Hematopoietic multipotent progenitor cell treated with erythropoietin and hydrocortisone succinate and interleukin-3 and kit ligand, for 15 days (in vitro differentiated cells): ENCODE measurements around the gene AUH.

Experiments
- DNase-seq: peaks from one replicate; pipeline ENCODE4 v3.0.0-alpha.2; 2015; ENCODE audit warnings: low spot score

The AUH gene

DNA sequence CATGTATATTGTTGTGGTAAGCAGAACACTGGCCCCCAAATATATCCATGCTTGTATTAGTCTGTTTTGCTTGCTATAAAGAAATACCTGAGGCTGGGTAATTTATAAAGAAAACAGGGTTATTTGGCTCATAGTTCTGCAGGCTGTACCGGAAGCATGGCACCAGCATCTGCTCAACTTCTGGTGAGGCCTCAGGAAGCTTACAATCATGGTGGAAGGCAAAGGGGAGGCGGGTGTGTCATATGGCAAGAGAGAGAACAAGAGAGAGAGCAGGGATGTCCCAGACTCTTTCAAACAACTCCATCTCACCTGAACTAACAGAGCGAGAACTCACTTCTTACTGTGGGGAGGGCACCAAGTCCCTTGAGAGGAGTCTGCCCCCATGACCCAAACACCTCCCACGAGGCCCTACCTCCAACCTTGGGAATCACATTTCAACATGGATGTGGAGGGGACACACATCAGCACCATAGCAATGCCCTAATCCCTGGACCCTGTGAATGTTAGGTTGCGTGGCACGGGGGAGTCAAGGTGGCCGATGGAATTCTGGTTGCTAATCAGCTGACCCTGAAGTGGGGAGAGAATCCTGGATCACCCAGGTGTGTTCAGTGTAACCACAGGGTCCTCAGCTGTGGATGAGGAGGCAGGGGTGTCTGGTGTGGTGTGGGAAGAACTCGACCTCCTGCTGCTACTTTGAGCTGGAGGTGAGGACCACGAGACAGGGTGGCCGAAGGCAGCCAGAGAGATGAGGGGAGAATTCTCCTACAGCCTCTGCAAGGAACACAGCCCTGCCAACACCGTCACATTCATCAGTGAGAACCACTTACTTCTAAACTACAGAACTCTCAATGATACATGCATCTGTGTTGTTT lies 172.8 kb downstream of the AUH start:
- DNase-seq: no peak

DNA sequence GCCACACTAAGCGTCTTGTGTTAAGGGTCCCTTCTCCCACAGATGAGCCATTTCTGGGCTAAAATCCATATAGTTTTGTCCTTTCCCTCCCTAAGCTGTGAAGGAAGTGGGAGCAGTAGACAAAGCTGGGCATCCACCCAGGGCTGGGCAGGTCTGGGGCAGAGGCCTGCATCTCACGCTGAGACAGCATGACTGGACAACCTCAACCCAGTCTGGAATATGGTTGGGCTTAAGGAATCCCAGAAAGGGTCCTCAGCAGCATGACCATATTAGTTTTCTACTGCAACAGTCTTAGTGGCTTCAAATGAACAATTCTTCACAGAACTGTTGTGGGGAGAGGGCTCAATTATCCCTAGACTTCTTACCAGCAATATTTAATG lies 173.8 kb downstream of the AUH start:
- DNase-seq: no peak

DNA sequence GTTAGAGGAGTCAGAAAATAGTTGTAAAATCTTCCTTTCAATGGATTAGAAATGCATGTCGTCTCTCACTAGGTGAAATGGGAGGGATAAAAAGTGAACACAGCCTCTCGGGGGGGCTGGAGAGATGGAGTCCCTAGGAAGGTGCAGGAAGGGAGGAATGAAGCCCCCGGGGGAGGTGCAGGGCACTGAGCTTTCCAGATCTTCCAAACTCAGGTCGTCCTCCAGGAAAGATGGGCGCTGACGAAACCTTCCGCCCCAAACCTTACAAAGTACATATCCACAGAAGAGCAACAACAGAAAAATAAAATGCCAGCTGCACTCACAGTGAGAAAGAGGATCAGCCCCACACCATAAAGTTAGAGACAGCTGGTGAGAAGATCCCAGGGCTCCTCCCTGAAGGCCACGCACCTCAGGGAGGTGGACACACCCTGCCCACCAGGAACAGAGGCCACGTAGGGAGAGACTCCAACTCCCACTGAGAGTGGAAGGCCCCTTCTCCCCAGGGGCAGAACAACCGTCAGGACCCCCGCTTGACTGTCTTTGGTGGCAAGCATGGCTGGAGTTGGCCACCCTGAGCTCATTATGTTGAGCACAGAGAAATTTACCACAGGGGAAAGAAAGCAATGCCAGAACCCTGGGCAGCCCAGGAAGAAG lies 174.3 kb downstream of the AUH start:
- no peak for DNase-seq

DNA sequence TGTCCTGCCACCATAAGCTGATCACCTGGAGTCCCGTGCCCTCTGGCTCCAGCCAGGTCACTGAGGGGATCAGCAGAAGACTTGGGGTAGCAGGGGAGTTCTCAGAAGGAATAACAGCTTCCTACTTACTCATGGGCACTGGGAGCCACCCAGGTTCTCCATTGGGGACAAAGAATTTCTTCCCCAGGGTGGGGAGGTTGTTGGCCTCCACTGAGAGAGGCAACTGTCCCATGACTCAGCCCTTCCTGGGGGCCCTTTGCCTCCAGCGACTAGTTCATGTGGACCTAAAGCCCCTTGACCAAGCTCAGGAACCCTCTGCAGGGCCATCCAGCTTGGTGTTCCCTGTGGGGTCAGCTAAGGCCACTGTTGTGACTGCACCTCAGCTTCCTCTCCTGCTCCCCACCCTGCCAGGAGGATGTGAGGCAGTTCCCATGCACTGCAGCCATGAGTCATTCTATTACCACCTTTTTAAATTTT lies 175.0 kb downstream of the AUH start:
- no peak for DNase-seq

DNA sequence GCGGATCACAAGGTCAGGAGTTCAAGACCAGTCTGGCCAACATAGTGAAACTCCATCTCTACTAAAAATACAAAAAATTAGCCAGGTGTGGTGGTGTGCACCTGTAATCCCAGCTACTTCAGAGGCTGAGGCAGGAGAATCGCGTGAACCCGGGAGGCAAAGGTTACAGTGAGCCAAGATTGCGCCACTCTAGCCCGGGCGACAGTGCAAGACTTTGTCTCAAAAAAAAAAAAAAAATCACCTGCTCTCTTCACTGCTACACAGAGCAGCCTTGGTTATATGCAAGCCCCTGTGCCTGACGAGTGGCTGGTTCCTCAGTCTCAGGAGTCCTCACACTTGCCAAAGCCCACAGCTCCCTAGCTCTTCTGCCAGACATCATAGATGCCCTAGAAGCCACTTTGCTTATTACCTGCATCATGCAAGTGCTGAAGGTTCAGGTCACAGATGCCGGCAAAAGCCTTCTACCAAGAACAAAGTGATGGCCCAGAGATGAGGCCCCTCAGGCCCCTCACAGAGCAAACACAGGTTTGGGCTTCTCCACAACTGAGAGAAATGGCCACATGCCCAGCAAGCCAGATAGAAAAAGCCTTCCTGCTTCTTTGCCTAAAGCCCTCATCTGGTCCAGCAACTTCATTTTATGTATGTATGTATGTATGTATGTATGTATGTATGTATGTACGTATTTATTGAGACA lies 176.4 kb downstream of the AUH start:
- no peak for DNase-seq

DNA sequence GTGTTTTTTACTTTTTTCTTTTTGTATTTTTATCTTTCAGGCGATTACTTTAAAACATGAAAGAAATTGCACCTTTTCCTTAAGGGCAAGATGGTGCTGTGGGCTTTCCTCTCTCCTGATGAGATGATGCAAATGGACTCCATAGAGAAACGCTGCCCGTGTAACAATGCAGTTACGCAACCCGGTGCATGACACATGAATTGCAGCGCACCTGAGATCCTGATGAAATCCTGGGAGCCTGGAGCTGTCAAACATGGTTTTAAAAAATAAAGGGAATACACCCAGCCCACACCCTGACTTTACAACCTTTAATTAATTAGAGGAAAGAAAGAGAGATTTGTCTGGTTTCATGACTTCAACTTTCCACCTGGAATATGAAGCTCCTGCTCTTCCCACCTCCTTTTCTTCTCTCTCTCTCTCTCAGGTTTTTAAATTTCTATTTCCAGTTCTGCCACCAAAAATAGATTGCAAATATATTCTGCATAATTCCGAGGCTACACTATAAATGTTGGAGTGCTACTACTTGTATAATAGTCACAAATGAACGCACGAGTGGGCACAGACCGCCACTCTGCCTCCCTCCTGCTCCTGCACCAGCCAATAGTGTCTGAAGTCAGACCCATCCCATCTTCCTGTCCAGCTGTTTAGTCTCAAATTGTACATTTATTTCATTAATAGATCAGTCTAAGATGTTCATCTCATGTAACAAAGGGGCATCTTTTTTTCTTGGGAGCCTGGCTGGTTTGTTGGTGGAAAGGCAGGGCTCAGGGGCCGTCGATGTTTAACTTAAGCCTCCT lies 179.1 kb downstream of the AUH start:
- DNase-seq: no peak

DNA sequence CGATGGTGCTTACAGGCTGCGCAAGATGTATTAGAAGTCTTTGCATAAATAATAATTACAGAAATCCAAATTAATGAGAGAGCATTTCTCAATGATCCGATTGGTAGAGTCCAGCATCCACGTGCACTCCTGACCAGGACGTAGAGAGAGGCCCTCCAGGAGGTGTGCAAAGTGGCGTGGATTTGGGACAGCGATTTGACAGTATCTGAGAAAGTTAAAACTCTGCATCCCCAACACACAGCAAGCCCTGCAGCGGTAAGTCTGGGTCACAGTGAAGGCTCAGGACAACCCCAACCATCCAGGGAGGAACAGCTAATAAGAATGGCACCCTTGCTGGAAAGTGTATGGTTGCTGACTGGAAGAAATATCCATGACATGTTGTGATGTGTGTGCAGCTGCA lies 180.2 kb downstream of the AUH start:
- DNase-seq: no peak

DNA sequence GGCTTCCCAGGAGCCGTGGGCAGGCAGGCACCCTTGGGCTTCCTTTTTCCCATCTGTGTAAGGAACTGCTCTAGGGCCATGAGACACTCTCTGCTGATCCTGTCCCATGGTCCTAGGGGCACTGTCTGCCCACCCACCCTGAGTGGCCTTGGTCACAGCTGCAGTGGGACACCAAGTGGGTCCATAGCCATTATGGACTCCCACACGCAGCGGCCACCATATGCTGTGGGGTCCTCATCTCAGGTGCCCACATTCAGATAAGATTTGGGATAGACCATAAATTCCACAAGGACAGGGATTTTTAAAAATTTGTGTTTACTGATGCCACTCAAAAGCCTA lies 180.8 kb downstream of the AUH start:
- DNase-seq: no peak

DNA sequence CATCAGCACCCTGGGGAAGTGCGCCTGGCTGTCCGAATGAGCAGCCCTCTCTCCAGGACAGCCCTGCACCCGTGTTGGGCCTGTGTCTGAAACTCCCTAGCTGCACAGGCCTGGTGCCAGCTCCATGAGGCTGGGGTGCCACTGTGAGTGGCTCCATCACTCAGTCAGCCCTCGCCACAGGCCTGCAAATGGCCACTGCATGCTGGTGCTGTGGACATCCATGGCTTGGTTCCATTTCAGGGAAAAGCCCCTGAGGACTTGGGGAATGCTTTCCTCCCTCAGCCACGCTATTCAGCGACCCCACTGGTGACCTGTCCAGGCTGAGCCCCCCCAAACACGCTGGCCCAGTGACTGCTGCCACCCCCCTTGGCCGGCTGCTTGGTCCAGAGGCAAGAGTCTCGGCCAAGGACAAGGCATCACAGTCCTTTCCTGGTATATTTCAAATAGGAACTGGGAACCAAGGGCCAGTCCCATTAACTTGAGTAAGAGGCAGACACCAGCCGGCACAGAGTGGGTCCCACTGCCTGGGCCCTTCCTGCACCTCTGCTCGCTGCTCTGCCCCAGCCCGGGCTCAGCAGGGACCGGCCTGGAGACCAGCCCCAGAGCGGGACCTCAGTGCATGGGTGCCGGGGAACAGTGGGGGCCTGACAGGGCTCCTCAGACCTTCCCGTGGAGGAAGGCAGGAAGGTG lies 181.3 kb downstream of the AUH start:
- DNase-seq: no peak

DNA sequence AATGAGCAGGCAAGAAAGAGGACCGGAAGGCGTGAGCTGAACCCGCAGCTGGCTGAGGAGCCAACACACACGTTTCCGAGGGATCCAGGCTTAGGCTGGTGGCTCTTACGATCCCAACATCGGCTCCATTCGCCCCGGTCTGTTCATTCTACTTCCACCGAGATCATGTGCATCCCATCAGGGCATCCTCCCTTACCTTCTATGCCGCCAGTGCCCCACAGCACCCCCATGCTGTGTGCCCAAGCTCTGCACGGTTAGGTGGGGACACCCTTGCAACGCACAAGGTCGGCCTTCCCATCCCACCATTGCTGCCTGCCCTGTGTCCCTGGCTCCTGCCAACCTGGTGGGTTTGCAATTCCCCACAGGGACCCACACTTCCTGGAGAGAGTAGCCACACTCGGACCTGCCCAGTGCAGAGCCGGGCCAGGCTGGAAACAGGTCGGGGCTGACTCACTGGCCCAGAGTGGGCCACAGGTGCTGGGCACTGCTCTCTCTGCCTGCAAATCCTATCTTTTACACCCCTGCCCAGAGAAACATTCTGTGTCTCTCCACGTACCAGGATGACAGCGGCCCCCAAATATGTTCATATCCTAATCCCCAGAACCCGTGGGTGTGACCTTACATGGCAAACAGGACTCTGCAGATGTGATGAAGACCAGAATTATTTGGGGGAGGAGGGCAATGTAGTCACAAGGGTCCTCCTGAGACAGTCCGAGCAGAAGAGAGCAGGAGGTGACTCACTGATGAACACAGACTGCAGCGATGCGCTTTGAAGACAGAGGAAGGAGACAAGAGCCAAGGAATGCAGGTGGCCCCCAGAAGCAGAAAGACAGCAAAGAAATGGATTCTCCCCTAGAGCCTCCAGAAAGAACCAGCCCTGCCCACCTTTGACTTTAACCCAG lies 182.2 kb downstream of the AUH start:
- no peak for DNase-seq

DNA sequence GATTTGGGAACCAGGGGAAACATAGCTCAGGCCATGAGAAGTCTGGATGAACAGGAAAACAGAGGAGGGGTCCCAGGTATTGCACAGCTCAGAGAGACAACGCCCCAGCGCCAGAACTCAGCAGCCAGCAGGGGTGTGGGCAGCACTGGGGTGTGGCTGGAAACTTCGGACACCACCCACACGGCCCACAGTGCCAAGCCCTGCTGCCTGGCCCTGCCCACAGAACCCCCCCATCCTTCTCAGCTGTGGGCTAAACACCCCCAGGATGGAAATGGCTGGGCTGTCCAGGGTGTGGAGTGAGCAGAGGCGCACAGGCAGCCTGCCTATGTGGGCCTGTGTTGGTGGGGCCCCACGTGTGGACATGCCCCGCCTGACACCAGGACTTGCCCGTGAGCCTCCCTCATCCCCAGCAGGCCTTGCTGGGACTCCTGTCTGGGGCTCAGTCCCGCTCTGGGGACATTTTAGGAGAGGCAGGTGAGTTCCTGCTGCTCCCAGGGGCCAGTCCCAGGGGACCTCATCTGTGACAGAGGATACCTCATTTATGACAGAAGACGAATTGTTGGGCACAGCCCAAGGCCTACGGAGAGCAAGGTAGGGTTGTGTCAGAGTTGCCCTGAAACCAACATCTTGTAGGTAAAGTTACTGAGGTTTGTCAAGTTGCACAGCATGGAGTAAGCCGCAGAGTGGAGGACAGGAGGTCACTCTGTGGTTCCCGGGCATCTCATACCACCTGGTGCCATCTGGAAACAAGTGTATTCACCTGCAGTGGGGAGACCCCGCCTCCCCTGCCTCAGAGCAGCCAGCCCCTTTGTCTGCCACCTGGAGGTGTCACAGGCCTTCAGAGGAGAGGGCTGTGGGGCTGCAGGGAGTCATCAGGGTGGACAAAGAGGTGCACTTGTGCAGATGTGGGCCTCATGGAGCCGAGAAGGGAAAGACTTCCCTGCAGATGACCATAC lies 183.2 kb downstream of the AUH start:
- DNase-seq: no peak

DNA sequence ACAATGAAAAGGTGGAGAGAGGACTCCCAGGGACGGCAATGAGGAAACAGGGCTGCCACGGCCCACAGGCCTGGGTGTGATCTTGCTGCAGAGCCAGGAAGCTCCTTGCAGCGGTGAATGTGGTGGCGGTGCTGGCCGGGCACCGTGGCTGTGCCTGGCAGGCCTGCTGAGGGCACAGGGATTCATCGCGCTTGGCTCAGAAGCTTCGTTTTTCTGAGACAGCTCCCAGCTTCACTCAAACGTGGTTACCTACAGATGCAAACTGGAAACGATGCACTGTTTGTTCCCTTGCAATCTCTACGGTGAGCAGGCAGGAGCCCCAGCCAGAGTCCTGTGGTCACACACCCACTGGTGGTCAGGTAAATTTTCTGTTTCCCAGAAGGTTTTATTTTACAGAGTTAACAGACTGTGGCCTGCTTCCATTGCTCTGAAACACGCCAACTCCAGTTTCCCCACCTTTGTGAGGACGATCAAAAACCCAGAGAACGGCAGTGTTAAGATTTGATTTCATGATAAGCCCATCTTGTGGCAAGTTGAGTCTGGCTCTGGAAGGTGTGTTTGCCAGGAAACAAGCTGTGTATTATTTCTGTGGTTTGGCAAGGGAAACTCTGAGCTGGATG lies 183.9 kb downstream of the AUH start:
- no peak for DNase-seq

DNA sequence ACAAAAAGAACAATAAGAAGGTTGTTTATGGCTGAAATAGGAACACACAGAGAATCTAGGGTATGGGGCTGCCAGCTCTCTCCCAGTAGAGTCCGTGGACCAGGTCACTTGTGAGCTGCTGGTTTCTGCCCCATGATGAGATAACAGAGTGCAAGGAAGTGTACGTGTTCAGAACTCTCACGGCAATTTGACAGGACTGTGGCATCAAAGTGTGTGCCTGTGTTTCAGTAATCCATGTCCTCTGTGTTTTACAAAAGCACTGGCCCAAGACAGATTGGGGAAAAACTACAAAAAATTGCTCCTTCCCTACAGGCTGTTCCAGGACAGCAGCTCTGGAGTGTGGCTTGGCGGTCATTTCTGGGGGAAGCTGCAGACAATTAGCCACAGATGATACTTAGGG lies 184.6 kb downstream of the AUH start:
- DNase-seq: no peak

DNA sequence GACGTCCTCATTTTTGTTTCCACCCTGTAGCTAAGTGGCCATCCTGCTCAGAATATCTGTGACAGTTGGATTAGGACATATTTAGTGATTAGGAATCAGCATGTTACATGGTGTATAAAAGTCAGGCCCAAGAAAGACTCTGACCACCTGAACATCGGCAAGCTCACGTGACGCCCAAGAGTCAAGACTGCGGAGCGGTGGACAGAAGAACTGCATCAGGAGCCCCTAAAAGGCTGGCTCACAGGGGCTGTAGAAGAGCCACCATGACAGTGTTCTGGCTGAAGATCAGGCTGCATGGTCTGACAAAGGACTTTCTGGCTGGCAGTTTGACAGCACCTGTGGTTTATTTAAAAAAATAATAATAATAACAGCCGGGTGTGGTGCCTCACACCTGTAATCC lies 185.3 kb downstream of the AUH start:
- DNase-seq: no peak

DNA sequence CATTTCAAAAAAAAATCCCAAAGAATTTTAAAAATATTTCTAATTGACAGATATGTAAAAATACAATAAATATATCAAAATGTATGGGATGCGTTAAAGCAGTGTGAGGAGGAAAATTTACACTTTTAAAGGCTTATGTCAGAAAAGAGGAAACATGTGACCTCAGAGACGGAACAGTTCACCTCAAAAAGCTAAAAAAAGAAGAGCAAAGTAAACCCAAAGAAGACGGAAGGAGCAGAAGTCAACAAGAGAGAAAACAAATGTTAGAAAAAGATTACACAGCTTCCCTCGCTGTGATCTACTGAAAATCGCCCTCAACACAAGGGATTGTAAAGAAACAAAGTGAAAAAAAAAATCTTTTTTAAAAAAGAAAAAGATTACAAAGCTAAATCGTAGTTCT lies 186.9 kb downstream of the AUH start:
- no peak for DNase-seq

DNA sequence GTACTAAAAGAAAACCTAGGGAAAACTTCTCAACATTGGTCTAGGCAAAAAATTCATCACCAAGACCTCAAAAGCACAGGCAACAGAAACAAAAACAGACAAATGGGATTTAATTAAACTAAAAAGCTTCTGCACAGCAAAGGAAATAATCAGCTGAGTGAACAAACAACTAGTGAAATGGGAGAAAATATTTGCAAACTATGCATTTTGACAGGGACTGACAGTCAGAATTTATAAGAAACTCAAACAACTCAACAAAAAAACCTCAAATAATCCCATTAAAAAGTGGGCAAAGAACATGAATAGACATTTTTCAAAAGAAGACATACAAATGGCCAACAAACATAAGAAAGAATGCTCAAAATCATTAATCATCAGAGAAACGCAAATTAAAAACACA lies 189.4 kb downstream of the AUH start:
- DNase-seq: no peak

DNA sequence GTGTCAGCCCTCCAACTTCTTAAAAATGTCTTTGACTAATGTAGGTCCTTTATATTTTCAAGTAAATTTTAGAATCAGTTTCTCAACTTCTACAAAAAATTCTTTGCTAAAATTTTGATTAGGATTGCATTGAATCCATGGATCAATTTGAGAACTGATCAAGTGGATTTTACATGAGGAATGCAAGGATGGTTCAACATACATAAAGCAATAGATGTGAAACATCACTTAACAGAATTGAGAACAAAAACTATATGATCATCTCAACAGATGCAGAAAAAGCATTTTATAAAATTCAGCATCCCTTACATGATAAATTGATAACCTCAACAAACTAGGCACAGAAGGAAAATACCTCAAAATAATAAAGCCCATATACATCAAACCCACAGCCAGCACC lies 190.8 kb downstream of the AUH start:
- no peak for DNase-seq

DNA sequence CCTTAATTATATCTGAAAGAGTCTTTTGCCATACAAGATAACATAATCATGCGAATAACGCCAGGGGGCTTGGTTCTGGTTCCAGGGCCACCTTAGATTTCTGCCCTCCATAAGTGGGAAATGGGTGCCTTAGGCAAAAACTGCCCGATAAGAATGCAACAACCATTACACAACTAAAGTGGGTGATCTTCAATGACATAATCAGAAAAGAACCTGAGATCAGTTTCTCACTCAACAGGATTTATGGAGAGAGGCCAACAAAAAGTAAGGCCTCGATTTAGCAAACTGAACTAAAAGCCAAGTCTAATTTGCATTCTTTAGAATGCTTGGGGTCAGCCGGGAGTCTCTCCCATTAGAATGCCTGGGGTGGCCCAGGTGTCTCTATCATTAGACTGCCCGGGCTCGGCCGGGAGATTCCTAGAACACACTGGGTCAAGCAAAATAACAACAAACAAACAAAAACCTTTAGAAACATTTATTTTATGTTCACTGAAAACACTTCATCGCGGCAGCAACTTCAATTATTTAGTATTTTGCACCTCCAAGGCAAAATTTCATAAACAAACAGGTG lies 194.8 kb downstream of the AUH start:
- DNase-seq: no peak
